Right lobe of liver (tissue), 4 donors: ENCODE measurements around the gene RPL27.
"Not testable (repeated sequence)": the region's sequence is repeated elsewhere in the genome, so short reads cannot be mapped to it uniquely, and the experiment has no call there.

Source experiments
- CTCF ChIP-seq, 4 donors: fragments of 200-600 bp in 3 of 4; fragments of 450-650 bp in 1 of 4; IDR thresholded peaks; one replicate each; pipeline versions ENCODE4 v1.5.1 to v1.8.0; 2016 to 2022; ENCODE audit warnings: antibody characterized with exemption in 4 of 4, mild to moderate bottlenecking in 2 of 4
- POLR2A ChIP-seq: fragments of 450-650 bp; IDR thresholded peaks from one replicate; pipeline ENCODE4 v1.6.1; 2017; ENCODE audit warnings: antibody characterized with exemption, mild to moderate bottlenecking
- donor health status: DM: no; HTN: no; CAD: no.
- donor health status: DM: no; HTN: no; CAD: no.
- donor health status: DM: no; HTN: yes; CAD: no.

- not testable (repeated sequence) for TF ChIP-seq CTCF (IDR thresholded peaks at IDR 0.05); POLR2A
These were observed 4.3 kb upstream of the RPL27 start for GRCh38 chr17:42993913-42994312.
